ENCODE measurements around the gene ITM2C.

- TF ChIP-seq, protein P1, sequence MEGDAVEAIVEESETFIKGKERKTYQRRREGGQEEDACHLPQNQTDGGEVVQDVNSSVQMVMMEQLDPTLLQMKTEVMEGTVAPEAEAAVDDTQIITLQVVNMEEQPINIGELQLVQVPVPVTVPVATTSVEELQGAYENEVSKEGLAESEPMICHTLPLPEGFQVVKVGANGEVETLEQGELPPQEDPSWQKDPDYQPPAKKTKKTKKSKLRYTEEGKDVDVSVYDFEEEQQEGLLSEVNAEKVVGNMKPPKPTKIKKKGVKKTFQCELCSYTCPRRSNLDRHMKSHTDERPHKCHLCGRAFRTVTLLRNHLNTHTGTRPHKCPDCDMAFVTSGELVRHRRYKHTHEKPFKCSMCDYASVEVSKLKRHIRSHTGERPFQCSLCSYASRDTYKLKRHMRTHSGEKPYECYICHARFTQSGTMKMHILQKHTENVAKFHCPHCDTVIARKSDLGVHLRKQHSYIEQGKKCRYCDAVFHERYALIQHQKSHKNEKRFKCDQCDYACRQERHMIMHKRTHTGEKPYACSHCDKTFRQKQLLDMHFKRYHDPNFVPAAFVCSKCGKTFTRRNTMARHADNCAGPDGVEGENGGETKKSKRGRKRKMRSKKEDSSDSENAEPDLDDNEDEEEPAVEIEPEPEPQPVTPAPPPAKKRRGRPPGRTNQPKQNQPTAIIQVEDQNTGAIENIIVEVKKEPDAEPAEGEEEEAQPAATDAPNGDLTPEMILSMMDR (IDR thresholded peaks at IDR 0.05 in 4 of 5, conservative IDR thresholded peaks at IDR 0.05 in 1 of 5): no peak
- TF ChIP-seq POLR2A (IDR thresholded peaks at IDR 0.05): no peak
Measured at GRCh38 chr2:230905448-230906421, 41.0 kb downstream of the ITM2C start.

All from gastrocnemius medialis (tissue), 4 donors.